HG03095 (cell line): ENCODE data around the gene CHI3L2.
A peak's percentile ranks its signal among the peaks of the same experiment; 100 is the strongest.
"Not testable (repeated sequence)": the region's sequence is repeated elsewhere in the genome, so short reads cannot be mapped to it uniquely, and the experiment has no call there.

ENCODE experiments used
- ATAC-seq: cut with Tn5 transposase; IDR thresholded peaks from one replicate; pipeline ENCODE4 v1.9.1; 2021; ENCODE audit warnings: moderate library complexity; ENCODE audit not compliant: unreplicated experiment

CHI3L2 gene

DNA sequence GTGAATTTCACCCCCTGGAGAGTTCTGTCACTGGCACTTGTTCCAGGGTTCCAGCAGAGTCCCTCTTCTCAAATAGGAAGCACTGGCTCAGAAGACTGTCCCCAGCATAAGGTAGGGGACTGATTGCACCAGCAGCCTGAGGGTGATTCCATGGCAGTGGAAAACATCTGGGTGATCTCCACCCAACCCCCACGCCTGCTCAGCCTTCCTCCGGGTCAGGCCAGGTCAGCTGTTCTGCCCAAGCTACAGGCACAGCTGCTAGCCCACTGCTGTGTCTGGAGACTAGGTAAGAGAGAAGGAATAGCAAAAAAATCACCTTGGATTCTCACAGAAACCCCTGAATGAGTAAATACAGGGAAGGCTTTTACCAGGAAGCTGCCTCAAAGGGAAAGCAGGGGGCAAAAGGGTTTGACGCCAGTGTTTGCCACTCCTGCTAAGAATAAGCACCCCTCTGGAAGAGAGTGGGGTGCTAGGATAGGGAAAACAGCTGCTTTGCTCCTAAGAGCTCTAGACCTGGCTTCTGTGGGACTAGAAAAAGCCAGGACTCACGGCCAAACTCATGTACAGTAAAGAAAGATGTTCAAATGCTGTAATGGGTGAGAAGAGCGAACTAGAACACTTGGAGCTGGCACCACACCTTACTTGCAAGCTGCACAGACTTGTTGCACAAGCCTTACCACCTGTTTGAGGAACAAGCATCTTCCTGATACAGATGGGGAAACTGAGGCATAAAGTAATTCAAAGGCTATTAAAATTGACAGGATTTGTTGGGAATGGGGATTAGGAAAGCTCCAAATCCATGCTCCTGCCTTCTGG is 26.0 kb upstream of the CHI3L2 start:
- ATAC-seq = no peak

DNA sequence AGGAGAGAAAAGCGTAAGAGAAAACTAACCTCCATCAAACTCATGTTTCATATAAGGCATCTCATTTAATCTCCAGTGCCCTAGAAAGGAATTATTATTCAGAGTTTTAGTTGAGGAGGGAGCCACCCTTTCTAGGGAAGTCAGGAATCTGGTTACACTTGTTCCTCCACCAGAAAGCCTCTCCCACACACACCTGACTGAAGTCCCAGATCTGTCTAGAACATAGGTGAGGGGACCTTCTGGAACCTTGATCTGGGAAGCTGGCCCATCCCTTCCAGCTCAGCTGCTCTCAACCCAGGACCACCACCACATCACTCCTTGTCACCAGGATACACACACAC is 25.2 kb upstream of the CHI3L2 start:
- ATAC-seq = no peak

GRCh38 chr1:111202707-111203623 is 24.5 kb upstream of the CHI3L2 start:
- ATAC-seq = no peak

GRCh38 chr1:111203681-111204200 is 23.8 kb upstream of the CHI3L2 start:
- peak; percentile 41 for ATAC-seq

- ATAC-seq = peak; percentile 44
Measured at GRCh38 chr1:111204201-111204982, 23.1 kb upstream of the CHI3L2 start.

- ATAC-seq = no peak
Measured at GRCh38 chr1:111204983-111205713, 22.4 kb upstream of the CHI3L2 start.

DNA sequence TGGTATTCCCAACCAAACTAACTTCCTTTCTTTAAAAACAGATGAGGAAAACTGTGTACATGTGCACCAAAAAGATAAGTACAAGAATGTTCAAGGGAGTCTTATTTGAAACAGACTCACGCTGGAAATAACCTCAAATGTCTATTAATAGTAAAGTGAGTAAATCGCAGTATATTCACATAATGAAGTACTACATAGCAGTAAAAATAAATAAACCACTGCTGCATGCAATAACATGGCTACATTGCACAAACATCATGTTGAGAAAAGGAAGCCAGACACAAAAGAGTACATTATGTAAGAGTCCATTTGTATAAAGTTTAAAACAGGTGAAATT is 21.8 kb upstream of the CHI3L2 start:
- no peak for ATAC-seq

DNA sequence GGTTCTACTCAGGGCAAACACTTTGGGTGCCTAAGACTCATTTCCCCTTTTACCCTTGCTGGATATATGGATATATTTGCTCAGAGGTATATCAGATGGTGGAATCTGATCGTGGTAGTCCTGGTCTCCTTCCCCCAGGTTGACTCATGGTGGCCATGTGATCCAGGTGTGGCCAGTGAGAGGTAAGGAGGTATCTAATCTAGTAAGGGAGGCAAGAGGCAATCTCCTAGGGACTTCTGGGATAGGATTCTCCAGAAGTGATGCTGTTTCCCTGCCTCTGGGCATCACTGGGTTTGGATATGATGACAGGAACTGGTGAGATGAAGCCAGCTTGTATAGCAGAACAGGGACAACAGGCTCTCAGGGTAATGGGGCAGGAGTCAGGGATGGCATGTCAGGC is 18.6 kb upstream of the CHI3L2 start:
- ATAC-seq = no peak

- no peak for ATAC-seq
Measured at GRCh38 chr1:111209622-111210021, 17.9 kb upstream of the CHI3L2 start.

DNA sequence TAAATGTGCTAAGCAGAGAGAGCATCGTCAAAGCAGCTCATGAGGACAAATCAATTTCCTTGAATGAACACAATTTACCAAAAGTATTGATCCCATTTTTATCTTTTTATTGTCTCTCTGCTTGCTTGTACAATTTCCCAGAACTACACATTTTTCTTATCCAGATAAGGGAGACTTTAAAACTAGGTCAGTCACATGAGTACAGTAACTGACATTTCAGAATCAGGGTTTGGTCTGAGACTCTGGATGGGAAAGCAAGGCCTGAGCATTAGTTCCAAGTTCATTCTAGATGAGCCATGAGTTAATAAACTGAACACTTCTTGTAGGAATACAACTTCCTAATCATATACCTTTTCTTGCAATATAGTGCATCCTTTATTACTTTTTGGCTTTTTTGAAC is 15.6 kb upstream of the CHI3L2 start:
- no peak for ATAC-seq

- ATAC-seq = no peak
Measured at GRCh38 chr1:111212634-111213335, 14.7 kb upstream of the CHI3L2 start.

DNA sequence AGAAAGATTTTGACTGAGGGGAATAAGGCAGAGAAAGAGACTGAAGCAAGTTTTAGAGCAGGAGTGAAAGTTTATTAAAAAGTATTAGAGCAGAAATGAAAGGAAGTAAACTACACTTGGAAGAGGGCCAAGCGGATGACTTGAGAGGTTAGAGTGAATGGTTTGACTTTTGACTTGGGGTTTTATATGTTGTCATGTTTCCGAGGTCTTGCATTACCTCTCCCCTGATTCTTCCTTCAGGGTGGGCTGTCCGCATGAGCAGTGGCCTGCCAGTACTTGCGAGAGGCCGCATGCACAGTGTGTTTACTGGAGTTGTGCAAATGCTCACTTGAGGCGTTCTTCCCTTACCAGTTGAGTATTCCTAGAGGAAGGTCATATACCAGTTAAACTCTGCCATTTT is 14.1 kb upstream of the CHI3L2 start:
- no peak for ATAC-seq

- no peak for ATAC-seq
Measured at GRCh38 chr1:111214074-111214801, 13.3 kb upstream of the CHI3L2 start.

DNA sequence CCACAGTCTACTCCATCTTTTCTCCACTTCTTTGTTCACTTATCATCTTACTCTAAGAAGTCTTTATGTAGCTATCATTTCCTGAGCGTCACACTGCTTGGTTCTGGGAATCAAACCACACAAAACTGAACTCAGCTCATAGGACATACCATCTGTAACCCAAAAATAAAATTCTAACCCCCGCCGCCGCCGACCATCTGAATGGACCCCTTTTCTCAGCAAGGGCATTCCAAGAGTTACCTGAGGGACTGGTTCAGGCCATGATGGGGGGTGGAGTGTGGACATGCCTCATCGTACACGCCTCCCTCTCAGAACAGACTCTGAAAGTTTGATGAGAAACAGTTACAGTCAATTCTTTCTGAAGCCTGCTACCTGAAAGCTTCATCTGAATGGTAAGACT is 12.6 kb upstream of the CHI3L2 start:
- no peak for ATAC-seq

DNA sequence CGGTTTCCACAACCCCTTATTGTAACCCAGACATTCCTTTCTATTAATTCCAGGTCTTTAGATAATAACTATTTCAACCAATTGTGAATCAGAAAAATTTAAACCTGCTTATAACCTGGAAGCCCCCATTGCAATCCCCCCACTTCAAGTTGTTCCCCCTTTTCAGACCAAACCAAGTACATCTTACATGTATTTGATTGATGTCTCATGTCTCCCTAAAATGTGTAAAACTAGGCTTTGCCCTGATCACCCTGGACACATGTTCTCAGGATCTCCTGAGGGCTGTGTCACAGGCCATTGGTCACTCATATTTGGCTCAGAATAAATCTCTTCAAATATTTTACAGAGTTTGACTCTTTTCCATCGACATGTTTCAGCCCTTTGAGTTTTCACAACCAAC is 12.2 kb upstream of the CHI3L2 start:
- not testable (repeated sequence) for ATAC-seq

DNA sequence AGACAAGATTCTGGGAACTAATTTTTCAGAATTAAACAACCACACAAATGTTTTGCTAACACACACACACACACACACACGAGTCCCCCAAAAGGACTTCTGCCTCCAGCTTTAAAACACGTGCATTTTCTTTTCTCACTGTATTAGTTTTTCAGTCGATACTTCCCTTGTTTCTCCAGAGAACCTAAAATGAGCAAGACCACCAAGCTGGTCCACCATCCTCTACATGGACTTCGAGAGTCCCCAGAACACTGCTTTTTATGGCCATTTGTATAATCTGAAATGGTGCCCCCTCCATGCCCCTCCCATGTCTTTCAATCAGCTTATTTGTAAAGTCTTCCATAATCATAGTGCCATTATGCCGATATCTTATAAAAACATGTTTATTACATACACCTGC is 10.8 kb upstream of the CHI3L2 start:
- ATAC-seq = no peak

DNA sequence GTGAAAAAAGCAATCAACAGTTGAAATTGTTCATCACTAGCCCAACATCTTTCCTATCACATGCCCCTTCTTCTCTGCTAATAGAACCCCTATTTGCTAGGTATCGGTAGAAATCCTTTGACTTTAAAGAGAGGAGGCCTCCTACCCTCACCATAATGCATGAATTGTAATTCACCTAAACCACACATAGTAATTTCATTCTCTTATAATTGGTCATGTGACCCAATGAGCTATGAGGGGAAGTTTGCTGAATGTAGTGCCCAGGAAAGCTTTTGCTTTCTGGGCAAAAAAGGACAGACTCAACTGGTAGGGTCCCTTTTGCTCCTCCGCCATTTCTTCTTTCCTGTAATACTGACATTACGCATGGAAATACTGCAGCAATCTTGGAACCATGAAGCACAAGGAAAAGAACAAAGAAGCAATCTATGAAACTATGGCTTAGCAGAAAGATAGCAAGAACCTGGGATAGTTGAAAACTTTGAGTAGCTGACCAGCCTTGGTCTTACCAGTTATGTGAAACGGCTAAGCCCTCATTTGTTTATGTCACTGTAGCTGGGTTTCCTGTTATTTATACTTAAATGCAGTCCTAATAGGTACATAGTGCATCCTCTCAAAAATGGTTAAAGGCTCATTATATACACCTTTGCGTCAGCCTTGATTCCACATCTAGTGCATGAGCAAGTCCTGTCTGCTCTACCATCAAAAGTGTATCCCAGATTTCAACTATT is 10.2 kb upstream of the CHI3L2 start:
- no peak for ATAC-seq

GRCh38 chr1:111218701-111219556 is 8.6 kb upstream of the CHI3L2 start:
- ATAC-seq = no peak
